ENCODE measurements around the gene CDKN1B. TPM values are rescaled to one million over a fixed set of nuclear protein-coding genes. Genes with fewer than 3 reads are reported as not detected.

The CDKN1B gene
- total and polyA plus RNA-seq, 2 of the 13 experiments (the other 11 are each of a cell fraction or from before 2014, with no cell fraction given) = 20.1 to 37.2 TPM

- intact Hi-C loops (cut with micrococcal nuclease; ENCODE audit: unreplicated experiment) = no loop called here
- no peak overlapping the region for H3K27ac ChIP-seq (ENCODE audit: extremely low read length, insufficient read depth, low read length)
- CTCF ChIA-PET (ENCODE audit: low intra/inter-chr PET ratio, low total read pairs) = interaction anchor here (0.9 to 1.4 kb wide), 2 partner anchors 22 to 361 kb away, joined by 4 read pairs; no protein-coding TSS in a partner anchor
- 69% methylated on average over 9 of the region's 9 CpGs for WGBS (ENCODE audit: low lambda C conversion rate)
- POLR2A ChIA-PET = interaction anchor here (1.1 to 3.9 kb wide), 7 partner anchors 9 to 21 kb away, joined by 3 to 31 read pairs (median 5); no protein-coding TSS in a partner anchor
- H4K20me1 ChIP-seq (ENCODE audit: insufficient read depth, low read length) = no peaks in the 10 kb centered on the region
- FAIRE-seq = peak; percentile 18
- H3K4me3 ChIP-seq (replicated peaks in 1 of 3; ENCODE audit: insufficient read depth in 1 of 3, low read depth in 2 of 3, low read length in 3 of 3) = no peak overlapping the region
- no peak for DNase-seq (ENCODE audit: low spot score)
- no peaks in the 10 kb centered on the region for H3K27me3 ChIP-seq (ENCODE audit: control insufficient read depth in 1 of 2, insufficient read depth in 2 of 2, low read length in 2 of 2)
- BruUV-seq (replicated peaks) = no TSS peak
- H3K4me1 ChIP-seq (ENCODE audit: insufficient read depth, low read length) = peaks cover 33% of the 10 kb centered on the region
- H3K9ac ChIP-seq (ENCODE audit: insufficient read depth, low read depth, low read length) = no peak overlapping the region
- no peak overlapping the region; the same call in 1 of the 2 replicates for H3K4me2 ChIP-seq (ENCODE audit: low read depth, low read length)
- no peak overlapping the region for H2AFZ ChIP-seq (ENCODE audit: low read length)
- ATAC-seq = peak; percentile 83
- H3K36me3 ChIP-seq (replicated peaks in 1 of 2; ENCODE audit: control insufficient read depth in 1 of 2, insufficient read depth in 2 of 2, low read length in 2 of 2) = no peaks in the 10 kb centered on the region
- TF ChIP-seq MAFF (IDR thresholded peaks at IDR 0.05; ENCODE audit: low read depth, low read length) = peak; percentile 76
- TF ChIP-seq, protein P1, sequence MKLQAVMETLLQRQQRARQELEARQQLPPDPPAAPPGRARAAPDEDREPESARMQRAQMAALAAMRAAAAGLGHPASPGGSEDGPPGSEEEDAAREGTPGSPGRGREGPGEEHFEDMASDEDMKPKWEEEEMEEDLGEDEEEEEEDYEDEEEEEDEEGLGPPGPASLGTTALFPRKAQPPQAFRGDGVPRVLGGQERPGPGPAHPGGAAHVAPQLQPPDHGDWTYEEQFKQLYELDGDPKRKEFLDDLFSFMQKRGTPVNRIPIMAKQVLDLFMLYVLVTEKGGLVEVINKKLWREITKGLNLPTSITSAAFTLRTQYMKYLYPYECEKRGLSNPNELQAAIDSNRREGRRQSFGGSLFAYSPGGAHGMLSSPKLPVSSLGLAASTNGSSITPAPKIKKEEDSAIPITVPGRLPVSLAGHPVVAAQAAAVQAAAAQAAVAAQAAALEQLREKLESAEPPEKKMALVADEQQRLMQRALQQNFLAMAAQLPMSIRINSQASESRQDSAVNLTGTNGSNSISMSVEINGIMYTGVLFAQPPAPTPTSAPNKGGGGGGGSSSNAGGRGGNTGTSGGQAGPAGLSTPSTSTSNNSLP (IDR thresholded peaks at IDR 0.05; ENCODE audit: low read depth, low read length) = peak; percentile 79
- TF ChIP-seq ASH2L (IDR thresholded peaks at IDR 0.05; ENCODE audit: insufficient read length, low read depth, low read length) = no peak
- peak; percentile 31 for TF ChIP-seq ZNF18 (CRISPR knock-in tag; IDR thresholded peaks at IDR 0.05; ENCODE audit: insufficient replicate concordance)
- TF ChIP-seq STAG1 (CRISPR knock-in tag; IDR thresholded peaks at IDR 0.05) = peak; percentile 24; the same call in 1 of the 2 replicates
- TF ChIP-seq, protein P2, sequence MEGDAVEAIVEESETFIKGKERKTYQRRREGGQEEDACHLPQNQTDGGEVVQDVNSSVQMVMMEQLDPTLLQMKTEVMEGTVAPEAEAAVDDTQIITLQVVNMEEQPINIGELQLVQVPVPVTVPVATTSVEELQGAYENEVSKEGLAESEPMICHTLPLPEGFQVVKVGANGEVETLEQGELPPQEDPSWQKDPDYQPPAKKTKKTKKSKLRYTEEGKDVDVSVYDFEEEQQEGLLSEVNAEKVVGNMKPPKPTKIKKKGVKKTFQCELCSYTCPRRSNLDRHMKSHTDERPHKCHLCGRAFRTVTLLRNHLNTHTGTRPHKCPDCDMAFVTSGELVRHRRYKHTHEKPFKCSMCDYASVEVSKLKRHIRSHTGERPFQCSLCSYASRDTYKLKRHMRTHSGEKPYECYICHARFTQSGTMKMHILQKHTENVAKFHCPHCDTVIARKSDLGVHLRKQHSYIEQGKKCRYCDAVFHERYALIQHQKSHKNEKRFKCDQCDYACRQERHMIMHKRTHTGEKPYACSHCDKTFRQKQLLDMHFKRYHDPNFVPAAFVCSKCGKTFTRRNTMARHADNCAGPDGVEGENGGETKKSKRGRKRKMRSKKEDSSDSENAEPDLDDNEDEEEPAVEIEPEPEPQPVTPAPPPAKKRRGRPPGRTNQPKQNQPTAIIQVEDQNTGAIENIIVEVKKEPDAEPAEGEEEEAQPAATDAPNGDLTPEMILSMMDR (CRISPR knock-in tag; IDR thresholded peaks at IDR 0.05) = peak; percentile 42; the same call in 1 of the 2 replicates
- TF ChIP-seq, protein P3, sequence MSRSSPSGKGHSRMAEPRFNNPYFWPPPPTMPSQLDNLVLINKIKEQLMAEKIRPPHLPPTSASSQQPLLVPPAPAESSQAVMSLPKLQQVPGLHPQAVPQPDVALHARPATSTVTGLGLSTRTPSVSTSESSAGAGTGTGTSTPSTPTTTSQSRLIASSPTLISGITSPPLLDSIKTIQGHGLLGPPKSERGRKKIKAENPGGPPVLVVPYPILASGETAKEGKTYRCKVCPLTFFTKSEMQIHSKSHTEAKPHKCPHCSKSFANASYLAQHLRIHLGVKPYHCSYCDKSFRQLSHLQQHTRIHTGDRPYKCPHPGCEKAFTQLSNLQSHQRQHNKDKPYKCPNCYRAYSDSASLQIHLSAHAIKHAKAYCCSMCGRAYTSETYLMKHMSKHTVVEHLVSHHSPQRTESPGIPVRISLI (CRISPR knock-in tag; IDR thresholded peaks at IDR 0.05; ENCODE audit: borderline replicate concordance) = peak; percentile 57; the same call in 1 of the 2 replicates
- peak; percentile 81 to 82 for TF ChIP-seq MAFK (conservative IDR thresholded peaks at IDR 0.05 in 1 of 2, IDR thresholded peaks at IDR 0.05 in 1 of 2; ENCODE audit: low read length in 2 of 2)
- no peak for TF ChIP-seq ATF3 (CRISPR knock-in tag; IDR thresholded peaks at IDR 0.05)
- peak; percentile 30; the same call in 1 of the 2 replicates for TF ChIP-seq SMC3 (IDR thresholded peaks at IDR 0.05; ENCODE audit: low read length)
- TF ChIP-seq SMAD3 (CRISPR knock-in tag; IDR thresholded peaks at IDR 0.05) = no peak
- no peaks in the 10 kb centered on the region for H3K9me3 ChIP-seq (ENCODE audit: low read length)
- H3K79me2 ChIP-seq (ENCODE audit: insufficient read depth, low read length) = no peaks in the 10 kb centered on the region
- in situ Hi-C loops (cut with HindIII; ENCODE audit: extremely low pct_ligation_motif_present, low pct_unique_long_range_greater_than_20kb) = no loop called here
These were observed 19.9 kb downstream of the CDKN1B start for GRCh38 chr12:12736759-12737676.
